ENCODE results near the gene NFAM1. TPM values are rescaled to one million over a fixed set of nuclear protein-coding genes. Genes with fewer than 3 reads are reported as not detected.

The NFAM1 gene
- total and polyA plus RNA-seq, 8 donors = 0.74 to 28.0 (median 0.95) TPM

GRCh38 chr22:42416671-42417230 is 15.5 kb downstream of the NFAM1 start:
- Histone ChIP-seq H3K27ac (no peak overlapping the region), H3K4me3 (no peak overlapping the region), H3K9me3 (no peaks in the 10 kb centered on the region), H3K36me3 (no peaks in the 10 kb centered on the region), H3K27me3 (peaks cover 0 to 12% of the 10 kb centered on the region in 2 donors), H3K4me1 (peaks cover 3 to 24% of the 10 kb centered on the region in 2 donors)
- intact Hi-C loops (cut with DNase I) = no loop called here
- no peak for DNase-seq
- TF ChIP-seq CTCF (IDR thresholded peaks at IDR 0.05) = no peak
- no peak for ATAC-seq

- peaks cover 0 to 19% of the 10 kb centered on the region in 2 donors for H3K36me3 ChIP-seq
- TF ChIP-seq CTCF (IDR thresholded peaks at IDR 0.05) = no peak
- H3K4me3 ChIP-seq = no peak overlapping the region
- H3K9me3 ChIP-seq = no peaks in the 10 kb centered on the region
- peaks cover 3 to 19% of the 10 kb centered on the region in 2 donors for H3K4me1 ChIP-seq
- ATAC-seq (no peak), DNase-seq (no peak)
- intact Hi-C loops (cut with DNase I) = no loop called here
- H3K27me3 ChIP-seq = peaks cover 0 to 12% of the 10 kb centered on the region in 2 donors
- no peak overlapping the region for H3K27ac ChIP-seq
These were observed 17.5 kb downstream of the NFAM1 start for GRCh38 chr22:42414565-42415303.

- Histone ChIP-seq H3K9me3 (no peaks in the 10 kb centered on the region), H3K4me1 (peaks cover 3 to 12% of the 10 kb centered on the region in 2 donors), H3K27me3 (peaks cover 0 to 6% of the 10 kb centered on the region in 2 donors), H3K4me3 (no peak overlapping the region), H3K27ac (no peak overlapping the region), H3K36me3 (peaks cover 0 to 26% of the 10 kb centered on the region in 2 donors)
- no peak for TF ChIP-seq CTCF (IDR thresholded peaks at IDR 0.05)
- no peak for DNase-seq
- ATAC-seq = no peak
- intact Hi-C loops (cut with DNase I) = no loop called here
These were observed 18.2 kb downstream of the NFAM1 start for GRCh38 chr22:42414021-42414420.

GRCh38 chr22:42412744-42413333 is 19.4 kb downstream of the NFAM1 start:
- intact Hi-C loops (cut with DNase I) = no loop called here
- Histone ChIP-seq H3K9me3 (no peaks in the 10 kb centered on the region), H3K36me3 (peaks cover 0 to 37% of the 10 kb centered on the region in 2 donors), H3K27ac (no peak overlapping the region), H3K27me3 (no peaks in the 10 kb centered on the region), H3K4me3 (no peak overlapping the region), H3K4me1 (no peaks in the 10 kb centered on the region)
- DNase-seq = no peak
- no peak for ATAC-seq
- no peak for TF ChIP-seq CTCF (IDR thresholded peaks at IDR 0.05)

GRCh38 chr22:42410708-42411107 is 21.5 kb downstream of the NFAM1 start:
- Histone ChIP-seq H3K27me3 (no peaks in the 10 kb centered on the region), H3K9me3 (no peaks in the 10 kb centered on the region), H3K4me3 (no peak overlapping the region), H3K36me3 (peaks cover 0 to 39% of the 10 kb centered on the region in 2 donors), H3K27ac (no peak overlapping the region), H3K4me1 (no peaks in the 10 kb centered on the region)
- ATAC-seq (no peak), DNase-seq (no peak)
- intact Hi-C loops (cut with DNase I) = no loop called here
- TF ChIP-seq CTCF (IDR thresholded peaks at IDR 0.05) = no peak
